ENCODE results near the gene HTATSF1. TPM values are rescaled to one million over a fixed set of nuclear protein-coding genes. Genes with fewer than 3 reads are reported as not detected.

HTATSF1 gene
- total RNA-seq, 1 experiment from 2014 or later: 39.7 TPM

DNA sequence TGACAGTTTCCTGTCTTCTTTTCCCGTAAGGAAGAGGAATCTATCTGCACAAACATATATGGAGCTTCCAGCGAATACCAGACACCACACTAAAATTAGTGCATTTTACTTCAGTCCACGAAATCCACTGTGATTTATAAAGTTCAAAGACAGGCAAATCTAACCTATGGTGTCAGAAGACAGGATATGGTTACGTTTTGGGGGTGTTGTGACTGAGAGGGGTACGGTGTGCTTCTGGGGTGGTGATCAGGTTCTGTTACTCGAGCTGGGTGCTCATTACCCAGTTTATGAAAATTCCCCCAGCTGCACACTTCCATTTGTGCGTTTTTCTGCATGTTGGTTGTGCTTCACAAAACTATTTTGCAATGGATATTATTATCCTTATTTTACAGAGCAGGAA, 44.9 kb downstream of the HTATSF1 start (continued):
- TF ChIP-seq, protein P1, sequence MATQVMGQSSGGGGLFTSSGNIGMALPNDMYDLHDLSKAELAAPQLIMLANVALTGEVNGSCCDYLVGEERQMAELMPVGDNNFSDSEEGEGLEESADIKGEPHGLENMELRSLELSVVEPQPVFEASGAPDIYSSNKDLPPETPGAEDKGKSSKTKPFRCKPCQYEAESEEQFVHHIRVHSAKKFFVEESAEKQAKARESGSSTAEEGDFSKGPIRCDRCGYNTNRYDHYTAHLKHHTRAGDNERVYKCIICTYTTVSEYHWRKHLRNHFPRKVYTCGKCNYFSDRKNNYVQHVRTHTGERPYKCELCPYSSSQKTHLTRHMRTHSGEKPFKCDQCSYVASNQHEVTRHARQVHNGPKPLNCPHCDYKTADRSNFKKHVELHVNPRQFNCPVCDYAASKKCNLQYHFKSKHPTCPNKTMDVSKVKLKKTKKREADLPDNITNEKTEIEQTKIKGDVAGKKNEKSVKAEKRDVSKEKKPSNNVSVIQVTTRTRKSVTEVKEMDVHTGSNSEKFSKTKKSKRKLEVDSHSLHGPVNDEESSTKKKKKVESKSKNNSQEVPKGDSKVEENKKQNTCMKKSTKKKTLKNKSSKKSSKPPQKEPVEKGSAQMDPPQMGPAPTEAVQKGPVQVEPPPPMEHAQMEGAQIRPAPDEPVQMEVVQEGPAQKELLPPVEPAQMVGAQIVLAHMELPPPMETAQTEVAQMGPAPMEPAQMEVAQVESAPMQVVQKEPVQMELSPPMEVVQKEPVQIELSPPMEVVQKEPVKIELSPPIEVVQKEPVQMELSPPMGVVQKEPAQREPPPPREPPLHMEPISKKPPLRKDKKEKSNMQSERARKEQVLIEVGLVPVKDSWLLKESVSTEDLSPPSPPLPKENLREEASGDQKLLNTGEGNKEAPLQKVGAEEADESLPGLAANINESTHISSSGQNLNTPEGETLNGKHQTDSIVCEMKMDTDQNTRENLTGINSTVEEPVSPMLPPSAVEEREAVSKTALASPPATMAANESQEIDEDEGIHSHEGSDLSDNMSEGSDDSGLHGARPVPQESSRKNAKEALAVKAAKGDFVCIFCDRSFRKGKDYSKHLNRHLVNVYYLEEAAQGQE (IDR thresholded peaks at IDR 0.05; ENCODE audit: low read depth): no peak
- TF ChIP-seq EGR1 (IDR thresholded peaks at IDR 0.05; ENCODE audit: low read depth): no peak
- no peak for TF ChIP-seq SP1 (IDR thresholded peaks at IDR 0.05; ENCODE audit: low read depth)

DNA sequence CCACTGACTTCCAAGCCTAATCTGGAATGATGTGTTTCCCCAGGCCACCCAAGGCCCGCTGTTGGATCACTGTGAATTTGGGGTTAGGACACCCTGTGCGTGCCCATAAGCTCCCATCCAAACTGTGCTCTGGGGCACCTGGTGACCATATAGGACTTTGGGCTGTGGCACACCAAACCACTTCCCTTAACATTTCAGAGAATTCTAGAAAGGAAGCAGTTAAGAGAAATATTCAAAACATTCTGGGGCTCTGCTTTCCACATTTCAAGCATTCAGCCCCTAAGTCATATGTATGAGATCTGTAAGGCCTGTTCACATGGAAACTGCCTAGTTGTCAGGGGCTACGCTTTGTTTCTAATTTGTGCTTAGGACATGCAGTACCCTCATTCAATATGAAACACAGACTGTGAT, 49.0 kb downstream of the HTATSF1 start:
- Histone ChIP-seq H3K4me3 (replicated peaks in 1 of 2; ENCODE audit: low read depth in 1 of 2, low read length in 2 of 2) (no peak overlapping the region), H3K27me3 (ENCODE audit: insufficient read depth, low read length) (no peaks in the 10 kb centered on the region), H3K36me3 (ENCODE audit: control insufficient read depth in 1 of 2, insufficient read depth in 2 of 2, low read length in 2 of 2) (no peaks in the 10 kb centered on the region), H3K4me1 (ENCODE audit: control insufficient read depth in 1 of 2, insufficient read depth in 2 of 2, low read length in 2 of 2) (no peaks in the 10 kb centered on the region), H3K9ac (ENCODE audit: low read length) (no peak overlapping the region), H4K20me1 (ENCODE audit: insufficient read depth) (no peaks in the 10 kb centered on the region), H2AFZ (ENCODE audit: low read depth, low read length, poor library complexity, severe bottlenecking) (no peak overlapping the region), H3K79me2 (ENCODE audit: insufficient read depth, low read length) (no peaks in the 10 kb centered on the region), H3K4me2 (ENCODE audit: low read length) (no peak overlapping the region), H3K27ac (ENCODE audit: low read depth, low read length) (no peak overlapping the region), H3K9me3 (ENCODE audit: control insufficient read depth in 1 of 2, insufficient read depth in 1 of 2, low read depth in 1 of 2, low read length in 2 of 2) (no peaks in the 10 kb centered on the region), H3K9me2 (ENCODE audit: insufficient read depth) (no peaks in the 10 kb centered on the region)
- POLR2A ChIA-PET: no interaction called here
- no TSS peak for BruUV-seq (replicated peaks)
- DNase-seq (ENCODE audit: low read depth, low spot score) (no peak), ATAC-seq (no peak)
- TF ChIP-seq ZNF274 (IDR thresholded peaks at IDR 0.05; ENCODE audit: low read depth, low read length) (no peak), EGR1 (IDR thresholded peaks at IDR 0.05; ENCODE audit: low read depth) (no peak)
- TF ChIP-seq, protein P2, sequence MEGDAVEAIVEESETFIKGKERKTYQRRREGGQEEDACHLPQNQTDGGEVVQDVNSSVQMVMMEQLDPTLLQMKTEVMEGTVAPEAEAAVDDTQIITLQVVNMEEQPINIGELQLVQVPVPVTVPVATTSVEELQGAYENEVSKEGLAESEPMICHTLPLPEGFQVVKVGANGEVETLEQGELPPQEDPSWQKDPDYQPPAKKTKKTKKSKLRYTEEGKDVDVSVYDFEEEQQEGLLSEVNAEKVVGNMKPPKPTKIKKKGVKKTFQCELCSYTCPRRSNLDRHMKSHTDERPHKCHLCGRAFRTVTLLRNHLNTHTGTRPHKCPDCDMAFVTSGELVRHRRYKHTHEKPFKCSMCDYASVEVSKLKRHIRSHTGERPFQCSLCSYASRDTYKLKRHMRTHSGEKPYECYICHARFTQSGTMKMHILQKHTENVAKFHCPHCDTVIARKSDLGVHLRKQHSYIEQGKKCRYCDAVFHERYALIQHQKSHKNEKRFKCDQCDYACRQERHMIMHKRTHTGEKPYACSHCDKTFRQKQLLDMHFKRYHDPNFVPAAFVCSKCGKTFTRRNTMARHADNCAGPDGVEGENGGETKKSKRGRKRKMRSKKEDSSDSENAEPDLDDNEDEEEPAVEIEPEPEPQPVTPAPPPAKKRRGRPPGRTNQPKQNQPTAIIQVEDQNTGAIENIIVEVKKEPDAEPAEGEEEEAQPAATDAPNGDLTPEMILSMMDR (IDR thresholded peaks at IDR 0.05 in 2 of 3, conservative IDR thresholded peaks at IDR 0.05 in 1 of 3; ENCODE audit: borderline replicate concordance in 1 of 3, insufficient read depth in 1 of 3, low read depth in 2 of 3, low read length in 2 of 3): no peak
- intact Hi-C loops (cut with micrococcal nuclease): no loop called here
- RAD21 ChIA-PET (ENCODE audit: low non-redundant PET in 1 of 2, low total read pairs in 2 of 2, uncharacterized antibody in 2 of 2, unreplicated experiment in 2 of 2): no interaction called here
- CTCF ChIA-PET: no interaction called here
